HG03378 (cell line): ENCODE measurements around the gene RANBP3L.
"Not testable (repeated sequence)": the region's sequence is repeated elsewhere in the genome, so short reads cannot be mapped to it uniquely, and the experiment has no call there.

ENCODE experiments used
- ATAC-seq: cut with Tn5 transposase; IDR thresholded peaks from one replicate; pipeline ENCODE4 v1.9.1; 2021; ENCODE audit warnings: mild to moderate bottlenecking, moderate library complexity; ENCODE audit not compliant: unreplicated experiment

The RANBP3L gene

GRCh38 chr5:36297653-36298052 lies 4.0 kb downstream of the RANBP3L start:
- ATAC-seq: no peak

- no peak for ATAC-seq
Observed at GRCh38 chr5:36285837-36286615, 15.7 kb downstream of the RANBP3L start.

GRCh38 chr5:36283775-36284174 lies 17.9 kb downstream of the RANBP3L start:
- not testable (repeated sequence) for ATAC-seq

- ATAC-seq: no peak
Observed at GRCh38 chr5:36281626-36282025, 20.1 kb downstream of the RANBP3L start.

GRCh38 chr5:36279054-36279698 lies 22.5 kb downstream of the RANBP3L start:
- ATAC-seq: no peak

- ATAC-seq: no peak
Observed at GRCh38 chr5:36277521-36278176, 24.1 kb downstream of the RANBP3L start.

GRCh38 chr5:36276864-36277263 lies 24.8 kb downstream of the RANBP3L start:
- ATAC-seq: no peak

- ATAC-seq: no peak
Observed at GRCh38 chr5:36273809-36274526, 27.7 kb downstream of the RANBP3L start.

GRCh38 chr5:36272136-36272690 lies 29.5 kb downstream of the RANBP3L start:
- ATAC-seq: no peak

- no peak for ATAC-seq
Observed at GRCh38 chr5:36270876-36271575, 30.7 kb downstream of the RANBP3L start.

GRCh38 chr5:36270175-36270574 lies 31.5 kb downstream of the RANBP3L start:
- ATAC-seq: no peak

- no peak for ATAC-seq
Observed at GRCh38 chr5:36269478-36269877, 32.2 kb downstream of the RANBP3L start.

- no peak for ATAC-seq
Observed at GRCh38 chr5:36267905-36268304, 33.8 kb downstream of the RANBP3L start.

- ATAC-seq: no peak
Observed at GRCh38 chr5:36264202-36264760, 37.4 kb downstream of the RANBP3L start.

GRCh38 chr5:36261186-36261585 lies 40.5 kb downstream of the RANBP3L start:
- no peak for ATAC-seq

- no peak for ATAC-seq
Observed at GRCh38 chr5:36253575-36253974, 48.1 kb downstream of the RANBP3L start.

- no peak for ATAC-seq
Observed at GRCh38 chr5:36252722-36253365, 48.9 kb downstream of the RANBP3L start.

- no peak for ATAC-seq
Observed at GRCh38 chr5:36251218-36251617, 50.5 kb downstream of the RANBP3L start.

- no peak for ATAC-seq
Observed at GRCh38 chr5:36250427-36250826, 51.3 kb downstream of the RANBP3L start.
